OCI-LY1 (cell line): ENCODE measurements around the gene TPSAB1.

Experiments
- CTCF ChIP-seq: fragments of 200-600 bp; sonication (generic), shearing (Covaris generic); IDR thresholded peaks from 2 replicates; pipeline ENCODE4 v1.5.1; 2017; ENCODE audit warnings: mild to moderate bottlenecking, antibody characterized with exemption, low read length, moderate library complexity, mixed read lengths
- EZH2 ChIP-seq: fragments of 200-600 bp; sonication (generic), shearing (Covaris generic); IDR thresholded peaks from 2 replicates; pipeline ENCODE4 v1.8.0; 2017; ENCODE audit warnings: borderline replicate concordance, mixed run types, mild to moderate bottlenecking, antibody characterized with exemption, low read length, moderate library complexity, mixed read lengths

DNA sequence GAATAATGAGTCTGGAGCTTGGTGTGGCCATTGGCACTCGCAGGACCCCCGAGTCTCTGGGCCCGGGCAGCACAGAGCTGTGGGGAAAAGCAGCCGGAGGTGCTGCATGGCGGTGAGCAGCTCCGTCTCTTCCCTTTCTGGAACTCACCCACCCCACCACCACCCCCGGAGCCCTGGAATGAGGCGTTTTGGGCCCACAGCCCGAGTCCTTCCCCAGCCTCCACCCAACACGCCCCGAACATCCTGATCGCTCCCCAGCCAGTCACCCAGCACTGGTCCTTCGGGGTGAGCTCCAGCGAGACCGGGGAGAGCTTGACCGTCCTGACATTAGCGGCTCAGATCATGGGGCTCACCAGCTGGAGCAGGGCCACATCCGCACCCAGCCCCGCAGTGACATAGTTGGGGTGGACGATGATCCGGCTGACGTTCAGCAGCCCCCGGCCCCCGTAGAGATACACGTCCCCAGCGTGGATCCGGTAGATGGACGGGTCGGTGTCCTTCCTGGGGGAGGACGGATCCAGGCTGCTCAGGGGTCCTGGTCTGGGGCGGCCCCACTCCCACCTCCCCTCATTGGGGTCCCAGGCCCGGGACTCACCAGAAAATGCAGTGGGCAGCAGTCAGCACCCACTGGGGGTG, 21.8 kb downstream of the TPSAB1 start:
- TF ChIP-seq CTCF (no peak), EZH2 (no peak)
